Activated CD4-positive, alpha-beta memory T cell treated with anti-CD3 and anti-CD28 coated beads, Interleukin-2, amount 10 ng/mL, durations not matched to agents 7 days and 5 days (primary cell): Measurements from ENCODE around the gene TENT4A. TPM values are rescaled to one million over a fixed set of nuclear protein-coding genes. Genes with fewer than 3 reads are reported as not detected.
"Not testable (repeated sequence)": the region's sequence is repeated elsewhere in the genome, so short reads cannot be mapped to it uniquely, and the experiment has no call there.

Experiments used
- CTCF ChIA-PET: fragments of 350-600 bp; sonication (Branson Sonifier 250); formaldehyde crosslinking; loops from one replicate; lab custom pipeline; 2021; ENCODE audit warnings: antibody characterized with exemption, inconsistent platforms; lab: Charles Lee
- POLR2A ChIA-PET: fragments of 350-600 bp; sonication (Branson Sonifier 250); formaldehyde crosslinking; loops from one replicate; lab custom pipeline; 2021; ENCODE audit warnings: antibody characterized with exemption; lab: Charles Lee
- DNase-seq: peaks from one replicate; pipeline ENCODE4 v3.0.0-alpha.2; 2020
- H3K27ac Mint-ChIP-seq: one replicate; pipeline ENCODE4 v1.8.0; 2021; ENCODE audit warnings: mild to moderate bottlenecking, mixed read lengths
- H3K27me3 Mint-ChIP-seq: one replicate; pipeline ENCODE4 v1.8.0; 2021; ENCODE audit warnings: mixed read lengths
- H3K36me3 Mint-ChIP-seq: one replicate; pipeline ENCODE4 v1.8.0; 2021; ENCODE audit warnings: low read depth, mixed read lengths
- H3K4me1 Mint-ChIP-seq: one replicate; pipeline ENCODE4 v1.8.0; 2021; ENCODE audit warnings: mixed read lengths
- H3K4me3 Mint-ChIP-seq: one replicate; pipeline ENCODE4 v1.8.0; 2021; ENCODE audit warnings: mild to moderate bottlenecking, mixed read lengths
- H3K9me3 Mint-ChIP-seq: one replicate; pipeline ENCODE4 v1.8.0; 2021; ENCODE audit warnings: mixed read lengths
- total RNA-seq, 2 experiments: library from RNA; stranded (reverse); gene quantifications; one replicate each; pipeline ENCODE4 v1.2.3, GENCODE V29; 2021

TENT4A gene
- total RNA-seq, 2 experiments from 2014 or later = 34.3 to 36.6 TPM

DNA sequence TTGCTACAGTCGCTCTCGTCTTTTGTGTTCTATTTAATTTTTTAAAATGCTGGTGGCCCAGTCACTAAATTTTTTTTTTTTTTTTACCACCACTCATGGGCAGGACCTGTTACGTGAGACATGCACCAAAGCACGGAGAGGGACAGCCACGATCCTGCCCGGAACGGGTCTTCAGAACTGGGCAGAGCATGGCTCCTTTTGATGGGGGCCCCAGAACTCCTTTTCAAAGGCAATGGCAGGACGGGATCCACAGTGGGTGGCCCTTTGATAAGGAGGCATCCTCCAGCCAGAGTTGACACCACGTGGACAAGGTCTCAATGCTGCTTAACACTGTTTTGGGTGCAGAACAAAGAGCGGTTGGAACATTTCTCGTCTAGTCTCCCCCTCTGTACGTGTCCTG lies 50.0 kb downstream of the TENT4A start:
- ChIA-PET CTCF (no interaction called here), POLR2A (no interaction called here)
- Mint-ChIP-seq H3K4me1 (peaks cover 11% of the 10 kb centered on the region), H3K27me3 (no peaks in the 10 kb centered on the region), H3K27ac (no peak overlapping the region), H3K36me3 (peaks cover 3% of the 10 kb centered on the region), H3K9me3 (no peaks in the 10 kb centered on the region), H3K4me3 (no peak overlapping the region)
- DNase-seq = no peak

DNA sequence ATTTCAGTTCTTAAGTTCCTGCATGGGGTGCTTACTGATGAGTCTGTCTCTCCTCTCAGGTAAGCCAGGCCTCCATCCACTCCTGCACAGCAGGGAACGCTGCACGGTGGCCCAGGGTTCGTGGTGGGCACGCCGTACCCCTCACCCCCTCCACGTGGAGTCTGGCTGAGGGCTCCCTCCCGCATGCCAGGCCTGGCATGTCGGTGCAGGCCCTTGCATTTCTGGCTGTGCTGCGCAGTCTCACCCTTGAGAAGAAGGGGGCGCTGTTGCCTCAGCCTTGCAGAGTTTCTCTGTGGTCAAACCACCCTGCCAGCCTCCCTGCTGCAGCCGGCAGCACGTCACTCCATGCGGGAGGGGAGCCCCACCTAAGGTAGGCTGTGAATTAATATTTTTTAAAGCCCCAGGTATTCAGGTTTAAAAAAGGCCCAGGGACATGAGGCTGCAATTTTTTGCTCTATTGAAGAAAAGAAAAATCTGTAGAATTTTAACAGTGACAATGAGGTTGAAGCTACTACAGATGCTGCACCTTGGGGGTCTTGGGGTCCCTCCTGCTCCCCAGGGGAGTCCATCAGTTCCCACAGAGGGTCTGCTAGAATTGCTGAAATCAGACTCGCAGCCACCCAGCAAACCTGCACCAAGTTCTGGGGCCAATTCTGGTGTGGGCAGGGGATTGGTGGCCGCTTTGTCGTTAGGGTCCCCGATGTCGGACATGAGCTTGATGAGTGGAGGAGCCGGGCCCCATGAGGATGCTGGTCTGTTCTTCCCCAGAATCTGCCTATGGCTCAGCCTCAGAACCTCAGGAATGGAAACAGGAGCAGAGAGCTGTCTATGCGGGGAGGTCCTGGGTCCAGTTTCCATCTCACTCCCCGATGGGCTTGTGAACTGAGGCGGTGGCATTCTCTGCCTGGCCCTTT lies 52.6 kb downstream of the TENT4A start:
- ChIA-PET CTCF (interaction anchor here (0.6 to 1.2 kb wide), 3 partner anchors 22 to 1050 kb away, joined by 3 read pairs; no protein-coding TSS in a partner anchor), POLR2A (no interaction called here)
- peak; percentile 77 for DNase-seq
- Mint-ChIP-seq H3K36me3 (peaks cover 3% of the 10 kb centered on the region), H3K9me3 (no peaks in the 10 kb centered on the region), H3K27ac (no peak overlapping the region), H3K4me1 (peaks cover 11% of the 10 kb centered on the region), H3K4me3 (no peak overlapping the region), H3K27me3 (no peaks in the 10 kb centered on the region)

GRCh38 chr5:6766604-6767093 lies 53.4 kb downstream of the TENT4A start:
- H3K4me1 Mint-ChIP-seq = peaks cover 11% of the 10 kb centered on the region
- H3K9me3 Mint-ChIP-seq = no peaks in the 10 kb centered on the region
- ChIA-PET POLR2A (no interaction called here), CTCF (interaction anchor here (1.1 to 1.2 kb wide), 2 partner anchors 21 to 1049 kb away, joined by 3 read pairs; no protein-coding TSS in a partner anchor)
- DNase-seq = peak; percentile 21
- H3K27me3 Mint-ChIP-seq = no peaks in the 10 kb centered on the region
- H3K4me3 Mint-ChIP-seq = no peak overlapping the region
- H3K36me3 Mint-ChIP-seq = peaks cover 3% of the 10 kb centered on the region
- H3K27ac Mint-ChIP-seq = no peak overlapping the region

- Mint-ChIP-seq H3K9me3 (no peaks in the 10 kb centered on the region), H3K27me3 (no peaks in the 10 kb centered on the region), H3K36me3 (peaks cover 3% of the 10 kb centered on the region), H3K4me1 (peaks cover 11% of the 10 kb centered on the region), H3K27ac (no peak overlapping the region), H3K4me3 (no peak overlapping the region)
- DNase-seq = no peak
- ChIA-PET CTCF (interaction anchor here (0.7 kb wide), 1 partner anchor 66 kb away, joined by 3 read pairs; no protein-coding TSS in a partner anchor), POLR2A (no interaction called here)
Measured at GRCh38 chr5:6767481-6768063, 54.3 kb downstream of the TENT4A start.

DNA sequence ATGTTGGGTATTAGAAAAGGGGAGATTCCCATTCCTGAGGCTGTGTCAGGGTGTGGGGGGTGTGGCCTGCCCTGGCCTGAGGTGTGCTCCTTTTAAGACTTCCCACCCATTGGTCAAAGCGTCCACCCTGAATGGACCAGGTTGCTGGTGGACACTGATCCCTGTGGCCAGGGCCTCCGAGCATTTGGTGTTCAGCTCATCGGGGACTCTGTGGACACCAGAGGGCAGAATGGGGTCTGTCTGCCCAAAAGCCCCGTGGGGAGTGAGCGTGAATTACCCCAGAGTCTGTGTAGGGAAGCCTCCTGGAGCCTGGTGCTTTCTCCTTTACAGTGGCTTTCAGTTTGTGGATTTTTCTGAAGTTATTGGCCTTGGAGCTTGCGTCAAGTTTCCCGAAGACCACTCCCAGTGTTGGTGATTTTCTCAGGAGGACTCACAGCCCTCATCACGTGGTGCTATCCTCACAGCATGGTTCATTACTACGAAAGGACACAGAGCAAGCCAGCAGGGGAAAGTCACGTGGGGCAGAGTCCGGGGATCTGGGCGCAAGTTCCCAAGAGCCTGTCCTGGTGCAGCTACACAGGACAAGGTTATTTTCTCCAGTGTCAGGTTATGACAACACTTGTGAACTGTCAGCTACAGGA lies 55.5 kb downstream of the TENT4A start:
- Mint-ChIP-seq H3K4me3 (no peak overlapping the region), H3K9me3 (no peaks in the 10 kb centered on the region), H3K4me1 (peaks cover 11% of the 10 kb centered on the region), H3K27me3 (peaks cover 7% of the 10 kb centered on the region), H3K36me3 (peaks cover 3% of the 10 kb centered on the region), H3K27ac (no peak overlapping the region)
- DNase-seq = no peak
- ChIA-PET CTCF (interaction anchor here (0.7 kb wide), 1 partner anchor 9 kb away, joined by 3 read pairs; no protein-coding TSS in a partner anchor), POLR2A (no interaction called here)

DNA sequence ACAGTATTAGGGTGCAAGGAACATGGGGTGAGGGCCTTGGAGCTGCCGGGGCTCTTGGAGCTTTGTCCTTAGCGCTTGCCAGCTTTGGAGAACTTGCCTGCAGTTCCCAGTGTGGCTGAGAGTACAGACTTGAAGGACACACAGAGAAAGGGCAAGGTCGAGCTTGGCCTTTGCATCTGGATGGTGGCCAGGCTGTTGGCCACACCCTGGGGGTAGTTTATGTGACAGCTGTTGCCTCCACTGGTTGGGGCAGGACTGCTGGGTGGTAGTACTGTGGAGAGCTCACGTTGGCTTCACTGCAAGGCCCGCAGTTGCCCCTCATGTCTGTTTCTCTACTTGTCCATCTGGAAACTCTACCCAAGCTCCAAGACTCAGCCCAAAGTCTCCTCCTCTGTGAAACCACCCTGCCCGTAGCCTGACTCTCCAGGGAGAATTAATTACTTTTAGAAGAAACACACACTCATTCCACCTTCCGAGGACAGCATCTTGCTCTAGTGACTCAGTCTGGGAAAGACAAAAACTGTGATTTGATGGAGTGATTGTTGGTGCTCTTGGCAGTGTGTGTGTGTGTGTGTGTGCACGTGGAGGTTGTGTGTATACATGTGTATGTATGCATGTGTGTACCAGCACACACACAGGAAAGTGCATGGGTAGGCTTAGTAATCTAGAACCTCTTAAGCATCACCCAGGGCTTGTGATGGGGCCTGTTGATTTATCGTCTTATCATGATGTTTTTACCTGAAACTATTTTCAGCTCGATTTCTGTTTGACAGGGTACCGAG lies 57.8 kb downstream of the TENT4A start:
- no peak for DNase-seq
- POLR2A ChIA-PET = no interaction called here
- Mint-ChIP-seq H3K27me3 (peaks cover 22% of the 10 kb centered on the region), H3K36me3 (no peaks in the 10 kb centered on the region), H3K9me3 (no peaks in the 10 kb centered on the region), H3K4me3 (no peak overlapping the region), H3K27ac (no peak overlapping the region), H3K4me1 (peaks cover 11% of the 10 kb centered on the region)
- CTCF ChIA-PET = no interaction called here

DNA sequence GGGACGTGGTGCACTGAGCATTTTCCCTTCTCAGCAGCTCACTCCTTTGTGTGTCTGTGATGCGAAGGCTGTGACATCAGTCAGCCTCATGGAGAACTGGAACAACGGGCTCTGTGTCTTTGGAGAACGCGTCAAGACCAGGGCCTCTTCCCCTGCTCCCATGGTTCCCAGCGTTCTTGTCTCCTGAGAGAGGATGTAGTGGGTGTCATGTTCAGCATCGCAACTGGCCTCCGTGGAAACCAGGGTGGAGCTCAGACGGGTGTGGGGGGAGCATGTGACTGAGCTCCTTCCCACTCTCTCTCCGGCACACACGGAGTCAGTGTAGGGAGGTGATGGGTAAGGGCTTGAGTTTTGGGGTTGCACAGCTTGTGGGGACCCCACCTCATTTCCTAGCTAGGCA lies 59.7 kb downstream of the TENT4A start:
- ChIA-PET CTCF (no interaction called here), POLR2A (no interaction called here)
- Mint-ChIP-seq H3K4me1 (peaks cover 8% of the 10 kb centered on the region), H3K27ac (no peak overlapping the region), H3K4me3 (no peak overlapping the region), H3K36me3 (no peaks in the 10 kb centered on the region), H3K9me3 (no peaks in the 10 kb centered on the region), H3K27me3 (peaks cover 28% of the 10 kb centered on the region)
- DNase-seq = no peak

DNA sequence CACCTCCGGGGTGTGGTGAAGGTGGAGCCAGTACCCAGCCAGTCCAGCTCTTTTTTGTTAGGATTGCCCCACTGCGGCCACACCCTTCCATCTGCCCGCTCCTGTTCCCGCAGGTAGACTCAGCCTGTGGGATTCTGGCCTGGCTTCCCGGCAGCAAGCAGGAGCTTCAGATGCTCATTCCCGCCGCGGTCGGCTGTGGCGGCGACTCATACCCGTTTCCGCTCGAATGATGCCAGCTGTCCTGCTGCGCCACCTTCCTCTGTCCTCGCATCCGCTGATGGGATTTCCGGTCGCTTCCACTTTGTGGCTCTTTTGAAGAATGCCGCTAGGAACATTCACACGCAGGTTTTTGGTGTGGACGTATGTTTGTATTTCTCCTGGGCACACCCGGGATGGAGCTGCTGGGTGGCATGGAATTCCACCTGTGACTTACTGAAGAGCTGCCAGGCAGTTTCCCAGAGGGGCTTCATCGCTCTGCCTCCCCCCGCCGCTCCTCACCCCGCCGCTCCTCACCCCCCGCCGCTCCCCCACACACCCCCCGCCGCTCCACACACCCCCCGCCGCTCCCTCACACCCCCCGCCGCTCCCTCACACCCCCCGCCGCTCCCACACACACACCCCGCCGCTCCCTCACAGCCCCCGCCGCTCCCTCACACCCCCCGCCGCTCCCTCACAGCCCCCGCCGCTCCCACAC lies 60.3 kb downstream of the TENT4A start:
- no peak overlapping the region for H3K4me3 Mint-ChIP-seq
- peaks cover 8% of the 10 kb centered on the region for H3K4me1 Mint-ChIP-seq
- no peaks in the 10 kb centered on the region for H3K36me3 Mint-ChIP-seq
- no peaks in the 10 kb centered on the region for H3K9me3 Mint-ChIP-seq
- H3K27ac Mint-ChIP-seq = no peak overlapping the region
- peaks cover 28% of the 10 kb centered on the region for H3K27me3 Mint-ChIP-seq
- CTCF ChIA-PET = no interaction called here
- POLR2A ChIA-PET = no interaction called here
- DNase-seq = no peak

DNA sequence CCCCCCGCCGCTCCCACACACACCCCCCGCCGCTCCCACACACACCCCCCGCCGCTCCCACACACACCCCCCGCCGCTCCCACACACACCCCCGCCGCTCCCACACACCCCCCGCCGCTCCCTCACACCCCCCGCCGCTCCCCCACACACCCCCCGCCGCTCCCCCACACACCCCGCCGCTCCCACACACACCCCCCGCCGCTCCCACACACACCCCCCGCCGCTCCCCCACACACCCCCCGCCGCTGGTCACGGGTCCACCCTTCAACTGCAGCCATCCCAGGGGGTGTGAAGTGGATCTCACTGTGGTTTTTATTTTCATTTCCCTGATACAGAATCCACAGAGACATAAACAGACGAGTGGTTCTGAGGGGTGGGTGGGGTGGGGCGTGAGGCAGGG lies 61.0 kb downstream of the TENT4A start:
- POLR2A ChIA-PET, H3K4me3 Mint-ChIP-seq, H3K27ac Mint-ChIP-seq, H3K4me1 Mint-ChIP-seq, CTCF ChIA-PET, H3K36me3 Mint-ChIP-seq, H3K9me3 Mint-ChIP-seq, DNase-seq: not testable (repeated sequence)
- H3K27me3 Mint-ChIP-seq = peaks cover 28% of the 10 kb centered on the region

GRCh38 chr5:6774721-6775204 lies 61.5 kb downstream of the TENT4A start:
- Mint-ChIP-seq H3K27ac (no peak overlapping the region), H3K9me3 (no peaks in the 10 kb centered on the region), H3K27me3 (peaks cover 28% of the 10 kb centered on the region), H3K36me3 (no peaks in the 10 kb centered on the region), H3K4me3 (no peak overlapping the region), H3K4me1 (peaks cover 8% of the 10 kb centered on the region)
- DNase-seq = no peak
- ChIA-PET POLR2A (no interaction called here), CTCF (interaction anchor here (1.0 kb wide), 1 partner anchor 15 kb away, joined by 3 read pairs; no protein-coding TSS in a partner anchor)

DNA sequence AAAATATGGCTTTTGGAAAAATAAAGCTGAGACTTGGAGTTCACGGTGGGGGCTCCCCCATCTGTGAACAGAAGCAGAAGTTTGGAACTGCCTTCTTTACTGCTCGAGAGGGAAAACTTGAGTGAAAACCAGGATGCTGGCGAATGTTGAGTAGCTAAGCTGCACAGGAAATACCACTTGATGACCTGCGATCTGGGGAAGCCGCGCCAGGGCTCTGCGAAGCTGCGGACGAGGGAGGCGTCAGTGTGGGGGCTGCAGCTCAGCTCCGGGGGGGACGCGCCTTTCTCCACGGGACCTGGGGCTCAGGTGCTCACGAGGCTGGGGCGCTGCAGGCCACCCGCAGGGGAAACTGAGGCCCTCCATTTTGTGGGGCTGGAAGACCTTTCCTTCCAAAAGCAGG lies 62.3 kb downstream of the TENT4A start:
- ChIA-PET CTCF (interaction anchor here (1.0 kb wide), 1 partner anchor 16 kb away, joined by 3 read pairs; no protein-coding TSS in a partner anchor), POLR2A (no interaction called here)
- Mint-ChIP-seq H3K27ac (no peak overlapping the region), H3K36me3 (no peaks in the 10 kb centered on the region), H3K9me3 (no peaks in the 10 kb centered on the region), H3K27me3 (peaks cover 28% of the 10 kb centered on the region), H3K4me3 (no peak overlapping the region), H3K4me1 (peaks cover 8% of the 10 kb centered on the region)
- no peak for DNase-seq
